Measurements from ENCODE around the gene KCNH1. TPM values are rescaled to one million over a fixed set of nuclear protein-coding genes. Genes with fewer than 3 reads are reported as not detected.
A peak's percentile ranks its signal among the peaks of the same experiment; 100 is the strongest.

The KCNH1 gene
- total RNA-seq, 1 donor from 2014 or later, result 15.5 TPM

DNA sequence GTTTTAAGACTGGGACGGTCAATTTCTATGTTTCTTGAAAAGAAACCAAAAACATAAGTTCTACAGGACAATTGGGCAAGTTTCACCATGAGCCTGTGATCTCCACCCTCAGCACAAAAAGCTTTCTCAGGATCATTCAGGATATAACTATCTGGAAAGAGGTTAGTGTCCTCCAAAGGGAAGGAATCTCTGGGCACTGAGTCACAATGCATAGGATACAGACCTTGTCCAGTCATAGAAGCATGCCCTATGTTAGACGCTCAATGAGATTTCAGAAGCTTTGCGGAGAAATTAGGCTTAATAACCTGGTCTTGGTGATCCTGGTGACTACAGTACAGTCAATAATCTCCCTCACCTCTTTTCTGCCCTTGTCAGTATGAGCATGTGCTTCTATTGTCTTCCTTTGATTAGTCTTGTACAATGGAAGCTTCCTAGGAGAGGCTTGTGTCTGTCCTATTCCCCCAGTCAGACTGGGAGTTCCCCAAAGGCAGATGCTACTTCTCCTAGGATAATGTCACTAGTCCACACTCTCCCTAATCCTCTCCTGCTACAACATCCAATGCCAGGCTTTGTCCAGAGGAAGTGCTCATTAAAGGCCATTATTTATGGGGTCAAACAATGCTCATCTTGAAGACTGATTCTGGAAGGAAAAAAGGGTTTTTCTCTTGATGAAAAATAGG is 97.4 kb downstream of the KCNH1 start:
- no peak for FAIRE-seq

DNA sequence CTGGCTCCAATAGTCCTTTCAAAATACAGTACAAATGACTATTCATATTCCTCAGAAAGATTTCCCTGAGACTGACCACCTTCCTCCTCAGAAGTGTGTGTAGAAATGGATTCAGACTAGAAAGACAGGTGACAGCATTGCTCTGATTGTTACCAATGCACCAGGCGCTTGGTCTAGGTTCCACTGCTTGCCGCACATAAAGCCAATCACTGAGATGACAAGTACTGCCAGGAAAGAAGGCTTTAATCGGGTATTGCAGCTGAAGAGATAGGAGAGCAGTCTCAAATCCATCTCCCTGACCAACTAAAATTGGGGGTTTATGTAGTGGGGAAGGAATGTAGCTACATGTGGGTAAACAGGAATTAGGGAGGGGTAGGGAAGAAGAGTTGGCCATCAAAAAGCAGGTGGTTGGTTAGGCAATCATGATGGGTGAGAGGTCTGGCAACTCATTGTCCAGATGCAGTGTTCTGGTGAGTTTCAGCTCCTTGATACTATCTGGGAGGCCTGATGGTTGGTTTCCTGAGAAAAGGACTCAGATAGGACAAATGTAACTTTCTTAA is 98.0 kb downstream of the KCNH1 start:
- H3K27me3 Mint-ChIP-seq (ENCODE audit: low read depth, unreplicated experiment), result no peaks in the 10 kb centered on the region
- H3K9me3 Mint-ChIP-seq (ENCODE audit: unreplicated experiment), result peaks cover 8% of the 10 kb centered on the region
- H3K27me3 ChIP-seq (ENCODE audit: insufficient read depth, low read length), result no peaks in the 10 kb centered on the region
- H3K27ac ChIP-seq (ENCODE audit: low read depth, low read length), result peak overlapping the region; percentile 93
- no peak overlapping the region for H3K4me3 ChIP-seq (ENCODE audit: insufficient read depth, low read depth, low read length)
- H3K4me3 Mint-ChIP-seq (ENCODE audit: unreplicated experiment), result no peak overlapping the region
- H3K36me3 Mint-ChIP-seq (ENCODE audit: low read depth, unreplicated experiment), result peaks cover 15% of the 10 kb centered on the region
- H3K9ac ChIP-seq (ENCODE audit: low read length), result peak overlapping the region; percentile 60
- no peak for FAIRE-seq
- no peaks in the 10 kb centered on the region for H3K9me3 ChIP-seq (ENCODE audit: insufficient read depth, low read depth, low read length)
- H3K79me2 ChIP-seq (ENCODE audit: insufficient read depth, low read length), result no peaks in the 10 kb centered on the region
- H4K20me1 ChIP-seq (ENCODE audit: insufficient read depth, low read length), result no peaks in the 10 kb centered on the region
- H2AFZ ChIP-seq (ENCODE audit: low read depth, low read length), result peak overlapping the region; percentile 27
- peaks cover 24% of the 10 kb centered on the region for H3K4me1 Mint-ChIP-seq (ENCODE audit: low read depth, unreplicated experiment)
- H3K27ac Mint-ChIP-seq (ENCODE audit: unreplicated experiment), result peak overlapping the region; percentile 95
- TF ChIP-seq EZH2 (IDR thresholded peaks at IDR 0.05; ENCODE audit: insufficient read depth, low read length), result no peak
- TF ChIP-seq, protein P1, sequence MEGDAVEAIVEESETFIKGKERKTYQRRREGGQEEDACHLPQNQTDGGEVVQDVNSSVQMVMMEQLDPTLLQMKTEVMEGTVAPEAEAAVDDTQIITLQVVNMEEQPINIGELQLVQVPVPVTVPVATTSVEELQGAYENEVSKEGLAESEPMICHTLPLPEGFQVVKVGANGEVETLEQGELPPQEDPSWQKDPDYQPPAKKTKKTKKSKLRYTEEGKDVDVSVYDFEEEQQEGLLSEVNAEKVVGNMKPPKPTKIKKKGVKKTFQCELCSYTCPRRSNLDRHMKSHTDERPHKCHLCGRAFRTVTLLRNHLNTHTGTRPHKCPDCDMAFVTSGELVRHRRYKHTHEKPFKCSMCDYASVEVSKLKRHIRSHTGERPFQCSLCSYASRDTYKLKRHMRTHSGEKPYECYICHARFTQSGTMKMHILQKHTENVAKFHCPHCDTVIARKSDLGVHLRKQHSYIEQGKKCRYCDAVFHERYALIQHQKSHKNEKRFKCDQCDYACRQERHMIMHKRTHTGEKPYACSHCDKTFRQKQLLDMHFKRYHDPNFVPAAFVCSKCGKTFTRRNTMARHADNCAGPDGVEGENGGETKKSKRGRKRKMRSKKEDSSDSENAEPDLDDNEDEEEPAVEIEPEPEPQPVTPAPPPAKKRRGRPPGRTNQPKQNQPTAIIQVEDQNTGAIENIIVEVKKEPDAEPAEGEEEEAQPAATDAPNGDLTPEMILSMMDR (IDR thresholded peaks at IDR 0.05; ENCODE audit: insufficient read depth, low read depth, low read length), result no peak
- peaks cover 20% of the 10 kb centered on the region for H3K4me1 ChIP-seq (ENCODE audit: insufficient read depth, low read length)
- no peak overlapping the region for H3K4me2 ChIP-seq (ENCODE audit: low read length)
- H3K36me3 ChIP-seq (ENCODE audit: insufficient read depth, low read length), result no peaks in the 10 kb centered on the region
- DNase-seq (ENCODE audit: low read depth), result no peak

More for the DNA sequence above, 97.4 kb downstream of the KCNH1 start:
- Histone ChIP-seq H3K9ac (ENCODE audit: low read length) (peak overlapping the region; percentile 60), H3K4me3 (ENCODE audit: insufficient read depth, low read depth, low read length) (no peak overlapping the region), H3K4me1 (ENCODE audit: insufficient read depth, low read length) (peaks cover 20% of the 10 kb centered on the region), H3K9me3 (ENCODE audit: insufficient read depth, low read depth, low read length) (no peaks in the 10 kb centered on the region), H4K20me1 (ENCODE audit: insufficient read depth, low read length) (no peaks in the 10 kb centered on the region), H3K27me3 (ENCODE audit: insufficient read depth, low read length) (no peaks in the 10 kb centered on the region), H2AFZ (ENCODE audit: low read depth, low read length) (peak overlapping the region; percentile 87), H3K36me3 (ENCODE audit: insufficient read depth, low read length) (no peaks in the 10 kb centered on the region), H3K79me2 (ENCODE audit: insufficient read depth, low read length) (no peaks in the 10 kb centered on the region), H3K4me2 (ENCODE audit: low read length) (peak overlapping the region; percentile 55), H3K27ac (ENCODE audit: low read depth, low read length) (peak overlapping the region; percentile 93)
- TF ChIP-seq, protein P1 (IDR thresholded peaks at IDR 0.05; ENCODE audit: insufficient read depth, low read depth, low read length), result no peak
- TF ChIP-seq EZH2 (IDR thresholded peaks at IDR 0.05; ENCODE audit: insufficient read depth, low read length), result no peak
- H3K9me3 Mint-ChIP-seq (ENCODE audit: unreplicated experiment), result peaks cover 8% of the 10 kb centered on the region
- H3K4me3 Mint-ChIP-seq (ENCODE audit: unreplicated experiment), result no peak overlapping the region
- H3K27me3 Mint-ChIP-seq (ENCODE audit: low read depth, unreplicated experiment), result no peaks in the 10 kb centered on the region
- H3K4me1 Mint-ChIP-seq (ENCODE audit: low read depth, unreplicated experiment), result peaks cover 24% of the 10 kb centered on the region
- H3K27ac Mint-ChIP-seq (ENCODE audit: unreplicated experiment), result peak overlapping the region; percentile 95
- DNase-seq (ENCODE audit: low read depth), result no peak
- peaks cover 15% of the 10 kb centered on the region for H3K36me3 Mint-ChIP-seq (ENCODE audit: low read depth, unreplicated experiment)

All from astrocyte (in vitro differentiated cells and primary cell).